GM15510 (cell line): Measurements from ENCODE around the gene CMTR1.

Source experiments
- POLR2A ChIP-seq: IDR thresholded peaks from 3 replicates; pipeline ENCODE4 v1.6.1; 2011; ENCODE audit warnings: borderline replicate concordance; ENCODE audit not compliant: insufficient read length; ENCODE audit errors: extremely low read depth

Gene CMTR1

DNA sequence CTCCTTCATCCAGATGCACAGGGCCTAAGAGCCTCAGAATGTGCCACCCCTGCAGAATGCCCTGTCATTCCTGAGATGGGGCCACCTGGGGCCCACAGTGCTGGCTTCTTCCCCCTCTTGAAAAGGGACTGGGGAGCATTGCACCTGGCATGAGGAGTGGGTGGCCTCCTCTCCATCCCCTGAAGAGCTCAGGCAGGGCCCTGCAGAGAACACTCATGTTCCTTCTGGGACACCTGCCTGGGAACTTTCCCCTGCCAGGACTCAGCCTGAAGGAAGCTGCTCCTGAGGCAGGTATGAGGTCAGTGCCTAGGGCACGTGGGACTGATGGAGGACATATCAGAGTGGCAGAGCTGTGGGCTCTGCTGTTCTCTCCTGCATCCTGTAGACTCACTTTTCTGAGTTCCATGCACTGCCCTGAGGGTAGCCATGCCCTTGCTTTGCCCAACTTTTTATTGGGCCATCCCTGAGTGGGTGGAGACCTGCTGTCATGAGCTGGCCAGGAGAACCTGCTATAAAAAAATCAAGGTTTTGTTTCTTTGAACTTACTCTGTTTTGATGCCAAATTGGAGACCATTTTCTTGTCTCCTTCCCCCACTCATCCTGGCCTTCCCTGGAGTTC is 47.2 kb downstream of the CMTR1 start:
- TF ChIP-seq POLR2A, result no peak

- no peak for TF ChIP-seq POLR2A
Measured at GRCh38 chr6:37480951-37481534, 48.0 kb downstream of the CMTR1 start.

DNA sequence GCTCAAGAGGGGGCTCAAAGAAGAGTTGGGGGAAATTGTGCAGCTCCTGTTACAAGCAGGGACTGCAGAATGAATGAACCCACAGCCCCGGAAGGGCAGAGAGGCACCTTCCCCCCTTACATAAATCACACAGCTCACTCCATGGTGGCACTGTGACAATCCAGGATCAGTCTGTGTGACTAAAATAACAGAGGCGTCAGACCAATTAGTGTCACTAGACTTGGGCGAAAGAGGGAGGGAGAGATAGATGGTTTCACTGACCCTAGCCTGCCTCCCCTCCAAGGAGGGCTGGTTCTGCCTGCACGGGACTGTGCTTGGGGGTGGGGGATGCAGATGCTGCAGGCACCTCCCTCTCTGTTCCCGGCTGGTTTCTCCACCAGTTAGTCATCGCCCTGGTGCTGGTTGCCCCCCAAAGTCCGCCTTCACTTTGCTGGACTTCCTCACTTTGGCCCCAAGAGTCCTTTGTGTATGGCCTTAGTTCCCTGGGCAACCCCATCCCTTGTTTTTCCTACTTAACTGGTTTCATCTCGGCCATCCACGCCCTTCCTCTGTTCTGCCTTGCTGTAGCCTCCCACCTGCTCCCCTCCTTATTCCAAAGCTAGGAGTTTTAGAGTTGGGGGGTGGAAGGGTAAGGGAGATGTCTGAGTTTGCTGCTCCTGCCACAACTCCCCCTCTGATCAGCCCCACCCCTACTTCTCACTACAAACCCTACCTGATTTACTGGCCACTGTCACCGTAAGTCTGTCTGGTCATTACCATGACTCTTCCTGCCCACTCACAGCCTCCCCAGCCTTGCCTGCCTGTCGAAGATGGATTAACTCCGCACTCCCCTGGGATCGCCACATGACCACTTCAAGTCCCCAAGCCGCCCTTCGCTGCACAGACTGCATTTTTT is 48.9 kb downstream of the CMTR1 start:
- no peak for TF ChIP-seq POLR2A

- TF ChIP-seq POLR2A, result no peak
Measured at GRCh38 chr6:37482606-37483251, 49.7 kb downstream of the CMTR1 start.

DNA sequence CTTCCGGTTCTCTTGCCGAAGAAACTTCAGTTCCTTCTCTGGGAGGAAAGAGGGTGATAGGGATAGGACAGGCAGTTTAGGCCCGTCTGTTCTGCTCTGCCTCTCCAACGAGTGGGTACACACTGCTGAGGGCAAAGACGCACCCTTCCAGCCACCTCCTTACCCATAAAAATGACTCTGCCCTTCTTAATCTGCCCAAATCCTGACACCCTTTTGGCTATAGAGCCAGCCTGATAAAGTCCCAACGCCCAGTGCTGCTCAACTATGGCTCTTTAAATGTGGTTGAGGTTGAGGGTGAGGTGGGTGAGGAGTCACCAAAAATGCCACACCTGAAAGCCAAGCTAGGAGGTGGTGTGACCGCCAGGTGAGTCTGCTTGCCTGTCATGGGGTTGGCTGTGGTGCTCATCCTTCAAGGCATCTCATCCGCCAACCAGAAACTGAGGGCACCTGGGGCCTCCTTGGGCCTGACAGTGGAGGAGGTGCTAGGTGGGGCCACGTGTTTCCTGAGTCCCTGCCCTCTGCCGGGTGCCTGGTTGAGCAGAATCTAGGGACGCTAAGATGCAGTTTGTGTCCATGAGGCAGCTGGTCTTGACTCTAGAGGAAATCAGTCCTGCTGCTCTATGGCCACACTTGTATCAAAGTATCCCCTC is 50.4 kb downstream of the CMTR1 start:
- no peak for TF ChIP-seq POLR2A

DNA sequence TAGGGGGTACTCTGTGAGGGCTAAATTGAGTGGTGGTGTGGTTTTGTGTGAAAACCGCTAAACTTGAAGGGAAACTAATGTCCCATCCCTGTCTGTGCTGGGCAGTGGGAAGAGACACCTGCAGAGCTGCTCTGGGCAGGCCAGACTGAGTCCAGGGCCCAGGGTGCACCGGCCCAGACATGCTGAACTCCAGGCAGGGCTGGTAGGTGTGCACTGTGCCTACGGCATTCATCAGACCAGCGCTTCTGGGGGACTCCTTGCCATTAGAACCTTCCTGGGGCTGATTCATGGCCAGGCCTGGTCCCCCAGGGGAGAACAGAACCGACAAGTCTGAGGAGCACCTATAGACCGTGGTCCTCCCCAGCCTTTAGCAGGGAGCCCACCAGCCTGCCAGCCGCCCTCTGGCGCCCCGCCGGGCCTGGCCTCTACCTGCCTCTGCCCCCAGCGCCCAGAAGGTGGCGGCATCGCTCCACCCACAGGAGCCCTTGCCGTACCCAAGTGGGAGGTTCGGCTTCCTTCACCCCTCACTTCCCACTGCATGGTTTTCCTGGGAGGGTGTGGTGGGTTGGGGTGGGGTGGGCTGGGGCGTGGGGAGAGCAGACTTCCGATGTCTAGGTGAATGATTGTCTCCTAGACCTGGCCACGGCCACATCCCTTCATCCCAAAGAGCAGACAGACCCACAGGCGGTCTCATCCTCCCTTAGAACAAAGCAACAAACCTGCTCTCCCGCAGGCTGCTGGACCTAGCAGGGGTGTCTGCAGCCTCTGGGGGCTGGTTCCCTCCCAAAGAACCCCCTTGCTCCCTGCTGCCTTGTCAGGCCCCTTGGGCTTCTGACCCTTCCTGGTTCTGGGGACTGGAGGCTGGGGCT is 51.1 kb downstream of the CMTR1 start:
- TF ChIP-seq POLR2A, result no peak

DNA sequence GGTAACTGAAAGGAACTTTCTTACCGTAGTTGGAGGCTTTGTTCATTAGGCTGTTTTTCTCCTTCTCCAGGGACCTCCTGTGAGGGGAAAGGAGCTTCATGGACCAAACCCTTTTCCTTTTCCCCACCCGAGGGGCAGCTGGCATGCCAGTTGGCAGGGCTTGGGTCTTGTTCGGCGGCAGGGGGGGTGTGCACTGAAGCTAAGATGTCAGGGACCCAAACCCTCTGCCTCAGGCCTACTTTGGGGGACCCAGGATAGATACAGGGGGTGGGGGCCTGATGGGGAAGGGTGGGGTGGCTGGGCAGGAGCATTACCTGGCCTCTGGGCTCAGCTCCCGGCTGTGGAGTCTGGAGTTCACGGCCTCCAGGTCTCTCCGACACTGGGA is 51.8 kb downstream of the CMTR1 start:
- TF ChIP-seq POLR2A, result no peak

DNA sequence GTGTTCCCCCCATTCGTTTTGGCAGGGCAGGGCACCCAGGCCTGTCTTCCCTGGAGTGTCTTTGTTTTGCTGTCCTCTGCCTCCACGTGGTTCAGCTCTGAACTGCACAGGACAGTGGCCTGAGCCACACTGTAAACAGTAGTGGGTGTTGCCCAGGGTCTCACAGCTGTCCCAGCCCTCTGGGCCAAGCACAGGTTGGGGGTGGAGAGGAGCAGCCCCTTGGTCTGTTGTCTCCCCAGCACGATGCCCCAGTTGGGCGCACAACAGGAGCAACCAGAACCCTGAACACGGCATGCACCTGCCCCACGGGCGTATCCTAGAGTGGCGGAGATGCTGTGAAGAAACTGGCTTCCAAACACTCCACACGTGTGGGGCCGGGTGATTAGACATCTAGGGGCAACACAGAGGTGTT is 52.3 kb downstream of the CMTR1 start:
- no peak for TF ChIP-seq POLR2A

- TF ChIP-seq POLR2A, result no peak
Measured at GRCh38 chr6:37486121-37486839, 53.3 kb downstream of the CMTR1 start.

DNA sequence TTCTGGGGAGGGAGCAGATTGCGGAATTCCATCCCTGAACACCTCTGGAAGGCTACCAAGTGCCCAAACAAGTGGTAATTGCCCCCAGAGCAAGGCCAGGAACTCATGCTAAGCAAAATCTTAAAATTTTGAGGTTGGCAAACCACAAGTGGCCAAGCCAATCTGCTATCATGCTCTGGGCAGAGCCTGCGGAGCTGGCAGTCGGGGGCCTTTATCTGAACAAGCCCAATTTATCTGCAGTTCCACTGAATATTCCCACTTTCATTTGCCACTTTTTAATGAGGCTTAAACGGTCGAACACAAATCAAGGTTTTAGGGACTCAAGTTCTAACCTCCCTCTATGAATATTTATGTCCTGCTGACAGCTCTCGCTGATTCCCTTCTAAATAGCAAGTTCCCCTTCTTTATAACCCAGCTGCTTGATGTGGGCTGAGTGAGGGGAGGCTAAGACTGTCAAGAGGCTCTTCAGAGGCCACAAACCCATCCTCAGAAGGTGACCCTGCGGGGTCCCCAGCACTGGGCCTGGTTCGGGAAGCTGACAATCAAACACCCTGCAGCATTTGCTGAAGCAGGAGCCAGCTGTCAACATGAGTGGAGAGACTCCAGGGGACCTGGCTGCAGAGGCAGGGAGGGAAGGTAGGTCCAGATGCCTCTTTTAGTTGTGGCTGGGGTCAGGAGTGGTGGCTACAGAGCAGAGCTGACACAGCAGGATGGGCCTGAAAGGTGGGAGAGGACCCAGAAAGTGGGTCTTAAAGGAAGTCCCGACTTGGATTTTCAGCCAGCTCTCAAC is 54.8 kb downstream of the CMTR1 start:
- TF ChIP-seq POLR2A, result no peak

DNA sequence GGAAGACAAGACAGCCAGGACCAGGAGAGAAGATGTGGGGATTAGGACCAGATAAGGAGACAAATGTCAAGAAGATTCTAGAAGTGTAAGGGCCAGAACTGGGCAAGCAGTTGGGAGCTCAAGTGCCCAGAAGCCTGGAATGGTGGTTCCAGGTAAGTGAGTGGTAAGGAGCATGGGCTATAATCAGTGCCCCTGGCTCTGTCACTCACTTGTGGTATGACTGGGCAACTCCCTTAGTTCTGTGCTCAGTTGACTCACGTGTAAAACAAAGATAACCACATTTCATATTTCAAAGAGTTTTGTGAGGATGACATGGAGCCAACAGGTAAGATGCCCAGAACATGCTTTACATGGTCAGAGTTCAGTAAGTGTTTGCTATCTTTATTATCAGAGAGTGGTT is 55.5 kb downstream of the CMTR1 start:
- TF ChIP-seq POLR2A, result no peak

- no peak for TF ChIP-seq POLR2A
Measured at GRCh38 chr6:37489697-37490336, 56.8 kb downstream of the CMTR1 start.

DNA sequence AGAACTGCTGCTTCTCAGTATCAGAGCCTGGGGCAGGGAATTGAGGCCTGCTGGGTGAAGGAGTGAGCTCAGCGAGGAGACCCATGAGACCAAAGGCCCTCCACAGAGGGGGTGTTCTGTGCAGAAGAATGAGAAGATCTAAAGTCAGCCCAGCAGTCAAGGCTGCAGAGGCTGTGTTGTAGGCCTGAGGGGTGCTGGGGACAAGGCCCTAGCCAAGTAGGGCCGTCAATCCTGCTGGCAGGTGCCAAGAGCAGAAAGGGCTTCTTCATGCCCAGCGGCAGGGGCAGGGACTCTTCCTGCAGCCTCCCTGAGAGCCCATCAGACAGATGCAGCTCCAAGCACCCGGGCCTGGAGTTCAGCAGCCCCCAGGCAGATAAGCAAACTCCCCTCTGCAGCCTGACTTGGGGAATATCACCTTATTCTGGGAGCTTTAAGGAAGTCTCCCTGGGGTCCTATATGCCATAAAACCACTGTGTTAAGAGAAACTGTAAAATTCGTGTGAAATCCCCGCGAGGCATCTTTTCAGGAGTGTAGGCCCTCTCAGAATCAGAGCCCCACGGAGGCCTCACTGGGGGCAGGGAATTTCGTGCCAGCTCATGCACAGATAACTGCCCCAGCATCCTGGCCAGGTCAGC is 57.6 kb downstream of the CMTR1 start:
- TF ChIP-seq POLR2A, result no peak
